OCI-LY1 (cell line): Measurements from ENCODE around the gene LNPEP.

Experiments used
- EZH2 ChIP-seq: fragments of 200-600 bp; sonication (generic), shearing (Covaris generic); IDR thresholded peaks from 2 replicates; pipeline ENCODE4 v1.8.0; 2017; ENCODE audit warnings: borderline replicate concordance, mixed run types, mild to moderate bottlenecking, antibody characterized with exemption, low read length, moderate library complexity, mixed read lengths
- TF ChIP-seq, protein P1 (sequence below): fragments of 200-600 bp; sonication (generic), shearing (Covaris generic); IDR thresholded peaks from 2 replicates; pipeline ENCODE4 v1.5.1; 2017; ENCODE audit warnings: mild to moderate bottlenecking, antibody characterized with exemption, low read length, moderate library complexity, mixed read lengths

DNA sequence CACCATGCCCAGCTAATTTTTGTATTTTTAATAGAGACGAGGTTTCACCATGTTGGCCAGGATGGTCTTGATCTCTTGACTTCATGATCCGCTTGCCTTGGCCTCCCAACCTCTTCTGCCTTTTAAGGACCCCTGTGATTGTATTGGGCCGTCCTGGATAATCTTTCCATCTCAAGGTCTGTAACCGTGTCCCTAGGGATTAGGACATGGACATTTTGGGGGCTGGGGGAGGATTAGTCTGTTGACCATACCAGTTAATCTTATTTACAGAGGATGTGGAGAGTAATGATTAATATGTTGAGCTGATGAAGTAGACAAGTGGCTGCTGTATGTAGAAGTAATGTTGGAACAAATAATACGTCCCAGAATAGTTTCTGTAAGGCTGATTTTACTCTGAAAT, 23.1 kb downstream of the LNPEP start:
- TF ChIP-seq, protein P1, sequence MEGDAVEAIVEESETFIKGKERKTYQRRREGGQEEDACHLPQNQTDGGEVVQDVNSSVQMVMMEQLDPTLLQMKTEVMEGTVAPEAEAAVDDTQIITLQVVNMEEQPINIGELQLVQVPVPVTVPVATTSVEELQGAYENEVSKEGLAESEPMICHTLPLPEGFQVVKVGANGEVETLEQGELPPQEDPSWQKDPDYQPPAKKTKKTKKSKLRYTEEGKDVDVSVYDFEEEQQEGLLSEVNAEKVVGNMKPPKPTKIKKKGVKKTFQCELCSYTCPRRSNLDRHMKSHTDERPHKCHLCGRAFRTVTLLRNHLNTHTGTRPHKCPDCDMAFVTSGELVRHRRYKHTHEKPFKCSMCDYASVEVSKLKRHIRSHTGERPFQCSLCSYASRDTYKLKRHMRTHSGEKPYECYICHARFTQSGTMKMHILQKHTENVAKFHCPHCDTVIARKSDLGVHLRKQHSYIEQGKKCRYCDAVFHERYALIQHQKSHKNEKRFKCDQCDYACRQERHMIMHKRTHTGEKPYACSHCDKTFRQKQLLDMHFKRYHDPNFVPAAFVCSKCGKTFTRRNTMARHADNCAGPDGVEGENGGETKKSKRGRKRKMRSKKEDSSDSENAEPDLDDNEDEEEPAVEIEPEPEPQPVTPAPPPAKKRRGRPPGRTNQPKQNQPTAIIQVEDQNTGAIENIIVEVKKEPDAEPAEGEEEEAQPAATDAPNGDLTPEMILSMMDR, result no peak
- no peak for TF ChIP-seq EZH2
